Measurements from ENCODE around the gene ITGB1. TPM values are rescaled to one million over a fixed set of nuclear protein-coding genes. Genes with fewer than 3 reads are reported as not detected.

Gene ITGB1
- polyA plus RNA-seq, 1 of the 3 experiments (the other 2 are of a cell fraction) = 666 TPM

DNA sequence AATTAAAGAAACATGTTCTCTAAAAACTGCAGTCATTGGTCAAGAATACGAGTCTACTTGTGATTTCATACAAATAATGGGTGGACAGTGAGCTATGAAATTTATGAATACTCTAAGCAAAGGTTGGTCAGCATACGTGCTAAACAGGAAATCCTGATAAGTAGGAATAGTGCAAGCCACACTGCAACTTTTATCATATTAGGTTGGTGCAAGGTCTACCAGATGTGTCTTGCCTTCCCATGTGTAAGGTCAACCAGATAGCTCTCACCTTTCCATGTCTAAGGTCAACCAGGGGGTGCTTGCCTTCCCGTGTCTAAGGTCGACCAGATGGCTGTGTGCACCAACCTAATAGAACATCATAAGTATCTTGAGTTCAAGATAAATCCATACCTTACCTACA, 2.0 kb upstream of the ITGB1 start:
- peaks cover 26% of the 10 kb centered on the region for H4K20me1 ChIP-seq (ENCODE audit: insufficient read depth)
- peaks cover 1 to 8% of the 10 kb centered on the region in 2 experiments for H3K36me3 ChIP-seq (replicated peaks in 1 of 2; ENCODE audit: control insufficient read depth in 1 of 2, insufficient read depth in 2 of 2, low read length in 1 of 2)
- H3K9me2 ChIP-seq = no peaks in the 10 kb centered on the region
- peak overlapping the region; percentile 79 for H3K4me2 ChIP-seq
- DNase-seq = no peak
- peak overlapping the region; percentile 78 to 95; a peak in 3 of 4 replicates for H3K4me3 ChIP-seq (ENCODE audit: low read depth in 2 of 2, low read length in 1 of 2)
- peaks cover 58% of the 10 kb centered on the region for H3K79me2 ChIP-seq (ENCODE audit: insufficient read depth)
- no peaks in the 10 kb centered on the region for H3K9me3 ChIP-seq
- ChIA-PET CTCF (interaction anchor here (1.2 kb wide), 1 partner anchor 12 kb away, joined by 3 read pairs; no protein-coding TSS in a partner anchor), POLR2A (interaction anchor here (1.8 kb wide), 1 partner anchor 20 kb away, joined by 15 read pairs; no protein-coding TSS in a partner anchor)
- no peaks in the 10 kb centered on the region for H3K27me3 ChIP-seq (ENCODE audit: insufficient read depth)
- peak overlapping the region; percentile 98 for H3K9ac ChIP-seq
- TF ChIP-seq RXRA (IDR thresholded peaks at IDR 0.05; ENCODE audit: borderline replicate concordance, low read depth) = no peak
- TF ChIP-seq TAF1 (IDR thresholded peaks at IDR 0.05; ENCODE audit: borderline replicate concordance, low read depth, low read length) = no peak
- no peak for TF ChIP-seq NFIC (IDR thresholded peaks at IDR 0.05; ENCODE audit: borderline replicate concordance)
- TF ChIP-seq RFX5 (IDR thresholded peaks at IDR 0.05; ENCODE audit: low read length) = no peak
- TF ChIP-seq, protein P1, sequence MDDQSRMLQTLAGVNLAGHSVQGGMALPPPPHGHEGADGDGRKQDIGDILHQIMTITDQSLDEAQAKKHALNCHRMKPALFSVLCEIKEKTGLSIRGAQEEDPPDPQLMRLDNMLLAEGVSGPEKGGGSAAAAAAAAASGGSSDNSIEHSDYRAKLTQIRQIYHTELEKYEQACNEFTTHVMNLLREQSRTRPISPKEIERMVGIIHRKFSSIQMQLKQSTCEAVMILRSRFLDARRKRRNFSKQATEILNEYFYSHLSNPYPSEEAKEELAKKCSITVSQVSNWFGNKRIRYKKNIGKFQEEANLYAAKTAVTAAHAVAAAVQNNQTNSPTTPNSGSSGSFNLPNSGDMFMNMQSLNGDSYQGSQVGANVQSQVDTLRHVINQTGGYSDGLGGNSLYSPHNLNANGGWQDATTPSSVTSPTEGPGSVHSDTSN (IDR thresholded peaks at IDR 0.05) = no peak
- no peak for TF ChIP-seq RCOR1 (IDR thresholded peaks at IDR 0.05; ENCODE audit: low read length)
- 68% methylated on average over 4 of the region's 4 CpGs for WGBS (ENCODE audit: low lambda C conversion rate)
- H3F3A ChIP-seq (replicated peaks; ENCODE audit: insufficient read depth) = peaks cover 30% of the 10 kb centered on the region
- no peak overlapping the region for H2AFZ ChIP-seq (ENCODE audit: low read depth)
- peaks cover 14 to 16% of the 10 kb centered on the region in 2 experiments for H3K4me1 ChIP-seq (ENCODE audit: control insufficient read depth in 1 of 2, insufficient read depth in 2 of 2, low read depth in 1 of 2, low read length in 1 of 2)
- H3K27ac ChIP-seq (ENCODE audit: low read depth in 2 of 2, low read length in 1 of 2) = peak overlapping the region; percentile 93 to 98

DNA sequence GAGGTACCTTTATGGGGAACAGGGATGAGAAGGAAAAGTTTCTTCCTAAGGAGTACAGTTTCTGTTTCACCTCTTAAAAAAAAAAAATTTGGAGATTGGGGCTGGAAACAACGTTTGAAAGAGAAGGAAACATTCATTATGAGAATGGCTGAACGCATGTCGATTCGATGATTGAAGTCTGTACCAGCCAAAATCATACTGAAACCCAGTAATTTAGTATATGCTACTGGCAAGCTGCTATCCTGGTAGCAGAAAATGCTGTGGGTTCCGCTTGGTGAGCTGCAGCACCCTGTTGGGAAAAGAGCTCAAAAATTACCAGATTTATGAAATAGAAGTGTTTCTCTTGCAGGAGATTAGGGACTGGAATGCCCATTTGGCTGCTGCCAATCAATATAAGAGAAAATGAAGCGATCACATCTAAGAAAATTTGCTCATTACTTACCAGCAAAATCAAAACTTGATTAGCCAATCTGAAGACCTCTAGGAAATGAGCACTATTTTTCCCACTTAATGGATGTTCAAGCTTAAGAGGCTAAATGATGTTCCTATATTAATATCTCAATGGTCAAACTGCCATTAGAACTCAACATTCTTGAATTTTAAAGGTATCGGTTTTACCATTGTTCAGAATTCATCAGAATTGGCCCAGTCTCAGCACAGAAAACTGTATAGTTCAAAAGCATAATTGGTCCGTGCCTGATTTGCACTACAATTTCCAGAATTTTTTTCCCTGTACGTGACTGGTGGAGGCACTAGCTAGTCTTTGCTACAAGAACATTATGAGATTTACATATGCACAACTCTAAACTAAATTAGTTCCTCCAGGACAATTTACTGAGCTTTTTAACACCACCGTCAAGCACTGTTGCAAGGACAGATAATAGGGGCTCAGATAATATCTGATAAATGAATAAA, 1.2 kb upstream of the ITGB1 start:
- POLR2A ChIA-PET = interaction anchor here (1.8 kb wide), 1 partner anchor 21 kb away, joined by 15 read pairs; no protein-coding TSS in a partner anchor
- 16% methylated on average over 10 of the region's 10 CpGs for WGBS (ENCODE audit: low lambda C conversion rate)
- peaks cover 14 to 18% of the 10 kb centered on the region in 2 experiments for H3K4me1 ChIP-seq (ENCODE audit: control insufficient read depth in 1 of 2, insufficient read depth in 2 of 2, low read depth in 1 of 2, low read length in 1 of 2)
- H3K27me3 ChIP-seq (ENCODE audit: insufficient read depth) = no peaks in the 10 kb centered on the region
- peak overlapping the region; percentile 93 to 98 for H3K27ac ChIP-seq (ENCODE audit: low read depth in 2 of 2, low read length in 1 of 2)
- peaks cover 65% of the 10 kb centered on the region for H3K79me2 ChIP-seq (ENCODE audit: insufficient read depth)
- no peaks in the 10 kb centered on the region for H3K9me2 ChIP-seq
- H3K4me2 ChIP-seq = peak overlapping the region; percentile 79
- peak; percentile 25 for DNase-seq
- H3K4me3 ChIP-seq (ENCODE audit: low read depth in 2 of 2, low read length in 1 of 2) = peak overlapping the region; percentile 78 to 95
- H2AFZ ChIP-seq (ENCODE audit: low read depth) = no peak overlapping the region
- TF ChIP-seq RAD21 (IDR thresholded peaks at IDR 0.05; ENCODE audit: low read length) (no peak), EP300 (IDR thresholded peaks at IDR 0.05; ENCODE audit: borderline replicate concordance in 1 of 2, low read depth in 1 of 2, low read length in 1 of 2) (no peak), RXRA (IDR thresholded peaks at IDR 0.05; ENCODE audit: borderline replicate concordance, low read depth) (no peak)
- TF ChIP-seq, protein P2, sequence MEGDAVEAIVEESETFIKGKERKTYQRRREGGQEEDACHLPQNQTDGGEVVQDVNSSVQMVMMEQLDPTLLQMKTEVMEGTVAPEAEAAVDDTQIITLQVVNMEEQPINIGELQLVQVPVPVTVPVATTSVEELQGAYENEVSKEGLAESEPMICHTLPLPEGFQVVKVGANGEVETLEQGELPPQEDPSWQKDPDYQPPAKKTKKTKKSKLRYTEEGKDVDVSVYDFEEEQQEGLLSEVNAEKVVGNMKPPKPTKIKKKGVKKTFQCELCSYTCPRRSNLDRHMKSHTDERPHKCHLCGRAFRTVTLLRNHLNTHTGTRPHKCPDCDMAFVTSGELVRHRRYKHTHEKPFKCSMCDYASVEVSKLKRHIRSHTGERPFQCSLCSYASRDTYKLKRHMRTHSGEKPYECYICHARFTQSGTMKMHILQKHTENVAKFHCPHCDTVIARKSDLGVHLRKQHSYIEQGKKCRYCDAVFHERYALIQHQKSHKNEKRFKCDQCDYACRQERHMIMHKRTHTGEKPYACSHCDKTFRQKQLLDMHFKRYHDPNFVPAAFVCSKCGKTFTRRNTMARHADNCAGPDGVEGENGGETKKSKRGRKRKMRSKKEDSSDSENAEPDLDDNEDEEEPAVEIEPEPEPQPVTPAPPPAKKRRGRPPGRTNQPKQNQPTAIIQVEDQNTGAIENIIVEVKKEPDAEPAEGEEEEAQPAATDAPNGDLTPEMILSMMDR (IDR thresholded peaks at IDR 0.05) = no peak
- TF ChIP-seq, protein P1 (IDR thresholded peaks at IDR 0.05) = 0 out of 2 replicates have a peak, but pooled peaks have one; percentile 24
- peaks cover 32% of the 10 kb centered on the region for H3F3A ChIP-seq (replicated peaks; ENCODE audit: insufficient read depth)
- CTCF ChIA-PET = interaction anchor here (1.2 kb wide), 1 partner anchor 12 kb away, joined by 3 read pairs; no protein-coding TSS in a partner anchor
- H4K20me1 ChIP-seq (ENCODE audit: insufficient read depth) = peaks cover 33% of the 10 kb centered on the region
- no peaks in the 10 kb centered on the region for H3K9me3 ChIP-seq
- H3K36me3 ChIP-seq (replicated peaks in 1 of 2; ENCODE audit: control insufficient read depth in 1 of 2, insufficient read depth in 2 of 2, low read length in 1 of 2) = peaks cover 6 to 8% of the 10 kb centered on the region in 2 experiments
- H3K9ac ChIP-seq = peak overlapping the region; percentile 98
